NCI-H510A (cell line): ENCODE measurements around the gene ZNF423.
A peak's percentile ranks its signal among the peaks of the same experiment; 100 is the strongest.

Experiments used
- DNase-seq: peaks from one replicate; lab custom pipeline; 2025; lab: John Stamatoyannopoulos, UW

Gene ZNF423

DNA sequence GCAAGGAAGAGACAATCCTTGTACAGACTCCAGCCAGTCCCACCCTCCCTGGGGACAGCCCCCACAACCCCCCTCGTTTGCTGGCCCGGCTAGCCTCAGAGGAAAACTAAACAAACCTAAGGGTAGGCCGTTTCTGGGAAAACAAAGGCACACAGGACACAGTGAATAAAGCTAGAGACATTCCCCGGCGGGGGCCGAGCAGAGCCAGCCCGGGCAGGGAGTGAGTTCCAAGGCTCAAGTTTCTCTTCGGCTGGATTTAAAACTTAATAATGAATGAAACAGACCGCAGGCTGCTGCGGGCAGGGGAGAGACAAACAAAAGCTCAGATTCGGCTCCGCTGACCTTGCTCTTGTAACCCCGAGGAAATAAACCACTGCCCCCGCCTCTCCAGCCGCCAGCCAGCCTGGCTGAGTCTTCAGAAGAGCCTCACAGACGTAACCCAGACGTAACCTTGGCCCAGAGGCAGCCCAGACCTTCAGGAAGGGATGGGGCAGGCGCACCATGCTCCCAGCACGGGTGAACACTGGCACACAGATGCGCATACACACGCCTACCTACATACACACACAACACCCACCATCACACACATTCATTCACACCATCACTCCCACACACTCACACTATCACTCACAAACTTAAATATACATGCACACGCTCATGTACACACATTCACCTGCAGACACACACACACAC is 216.0 kb downstream of the ZNF423 start:
- no peak for DNase-seq

DNA sequence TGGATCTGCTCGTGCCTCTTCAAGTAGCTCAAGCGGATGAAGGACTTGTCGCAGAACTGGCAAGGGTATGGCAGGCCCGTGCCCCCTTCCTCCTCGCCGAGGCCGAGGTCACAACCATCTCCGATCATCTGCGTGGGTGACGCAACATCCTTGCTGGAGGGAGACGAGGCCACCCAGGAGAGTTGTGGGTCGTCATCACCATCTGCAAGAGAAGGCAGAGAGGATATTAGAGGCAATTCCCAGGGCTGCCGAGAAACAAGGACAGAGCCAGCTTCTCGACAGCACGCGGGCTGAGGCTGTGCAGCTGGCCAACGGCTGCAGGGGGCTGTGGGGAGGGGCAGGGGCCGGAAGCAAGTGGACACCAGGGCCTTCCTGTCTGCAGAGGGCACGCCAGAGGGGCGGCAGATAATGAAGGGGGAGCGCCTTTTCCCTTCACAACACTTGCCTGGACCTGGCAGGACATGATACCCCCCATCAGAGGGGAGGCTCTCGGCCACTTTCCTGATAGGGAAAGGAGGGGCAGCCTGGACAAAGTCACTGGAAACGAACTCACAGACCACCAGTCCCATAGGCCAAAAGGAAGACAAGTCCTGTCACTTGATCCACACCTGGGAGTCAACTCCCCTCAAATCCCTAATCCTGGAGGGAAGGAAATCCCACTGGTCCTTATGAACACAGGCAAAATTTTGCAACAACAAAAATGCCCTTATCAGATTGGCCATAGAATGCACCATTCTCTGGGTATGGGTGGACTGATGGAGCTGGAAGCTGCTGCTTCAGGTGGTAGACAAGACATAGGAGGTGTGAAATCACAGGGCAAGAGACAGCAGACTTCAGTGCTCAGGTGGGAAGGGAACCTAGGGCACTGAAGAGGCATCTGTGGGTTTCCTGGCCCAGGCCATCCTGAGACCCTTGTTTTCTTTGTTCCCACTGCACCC is 217.0 kb downstream of the ZNF423 start:
- DNase-seq = no peak

DNA sequence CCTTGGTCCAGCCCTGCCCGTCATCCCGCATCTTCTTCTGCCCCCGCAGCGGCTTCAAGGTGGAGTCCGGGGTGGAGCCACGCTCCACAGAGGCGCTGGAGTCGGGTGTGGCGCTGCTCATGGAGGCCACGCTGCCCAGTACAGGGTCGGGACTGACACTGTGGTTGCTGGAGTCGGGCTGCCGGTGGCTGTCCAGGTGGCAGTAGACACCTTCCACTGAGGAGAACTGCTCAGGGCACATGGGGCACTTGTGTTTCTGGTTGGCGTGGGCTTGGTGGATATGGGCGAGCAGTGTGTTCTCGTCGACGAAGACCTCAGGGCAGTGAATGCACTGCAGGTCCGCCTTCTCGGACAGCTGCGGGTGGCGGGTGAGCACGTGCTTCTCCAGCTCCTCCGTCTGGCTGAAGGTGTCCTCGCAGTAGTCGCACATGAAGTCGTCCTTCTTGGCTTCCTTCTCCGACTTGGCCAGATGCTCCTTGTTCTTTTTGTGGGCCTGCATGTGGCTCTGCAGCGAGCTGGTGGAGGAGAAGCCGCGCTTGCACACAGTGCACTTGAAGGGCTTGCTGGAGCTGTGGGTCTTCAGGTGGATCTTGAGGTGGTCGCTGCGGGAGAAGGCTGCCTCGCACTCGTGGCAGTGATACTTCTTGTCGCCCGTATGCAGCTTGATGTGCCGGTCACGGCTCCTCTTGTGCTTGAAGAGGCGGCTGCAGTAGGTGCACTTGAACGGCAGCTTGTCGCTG is 217.8 kb downstream of the ZNF423 start:
- peak; percentile 18 for DNase-seq

DNA sequence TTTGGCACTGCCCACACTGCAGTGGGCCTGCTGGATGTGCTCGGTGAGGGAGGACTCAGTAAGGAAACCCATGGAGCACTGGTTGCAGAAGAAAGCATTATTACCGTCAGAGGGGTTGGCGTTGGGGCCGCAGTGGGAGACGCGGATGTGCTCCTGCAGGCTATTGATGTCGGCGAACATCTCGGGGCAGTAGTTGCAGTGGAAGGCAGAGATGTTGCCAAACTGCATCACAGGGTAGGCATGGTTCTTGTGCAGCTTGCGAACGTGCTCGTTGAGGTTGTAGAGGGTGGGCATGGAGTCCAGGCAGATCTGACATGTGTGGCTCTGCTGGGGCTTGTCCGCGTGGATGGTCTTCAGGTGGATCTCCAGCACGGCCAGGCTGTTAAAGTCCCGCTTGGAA is 218.4 kb downstream of the ZNF423 start:
- DNase-seq = no peak

DNA sequence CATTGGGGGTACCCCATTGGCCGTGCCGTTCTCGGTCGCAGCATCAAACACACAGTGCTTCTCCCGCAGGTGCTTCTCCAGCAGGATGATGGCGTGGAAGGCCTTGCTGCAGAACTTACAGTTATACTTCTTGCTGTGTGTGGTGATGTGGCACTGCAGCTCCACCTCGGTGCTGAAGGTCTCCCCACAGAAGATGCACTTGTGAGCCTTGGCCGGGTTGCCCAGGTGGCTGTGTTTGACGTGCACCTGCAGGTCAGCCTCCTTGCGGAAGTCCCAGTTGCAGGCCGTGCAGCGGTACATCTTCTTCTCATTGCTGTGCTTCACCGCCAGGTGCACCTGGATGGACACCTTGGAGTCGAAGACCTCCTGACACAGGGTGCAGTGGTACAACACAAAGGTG is 219.3 kb downstream of the ZNF423 start:
- DNase-seq = no peak

DNA sequence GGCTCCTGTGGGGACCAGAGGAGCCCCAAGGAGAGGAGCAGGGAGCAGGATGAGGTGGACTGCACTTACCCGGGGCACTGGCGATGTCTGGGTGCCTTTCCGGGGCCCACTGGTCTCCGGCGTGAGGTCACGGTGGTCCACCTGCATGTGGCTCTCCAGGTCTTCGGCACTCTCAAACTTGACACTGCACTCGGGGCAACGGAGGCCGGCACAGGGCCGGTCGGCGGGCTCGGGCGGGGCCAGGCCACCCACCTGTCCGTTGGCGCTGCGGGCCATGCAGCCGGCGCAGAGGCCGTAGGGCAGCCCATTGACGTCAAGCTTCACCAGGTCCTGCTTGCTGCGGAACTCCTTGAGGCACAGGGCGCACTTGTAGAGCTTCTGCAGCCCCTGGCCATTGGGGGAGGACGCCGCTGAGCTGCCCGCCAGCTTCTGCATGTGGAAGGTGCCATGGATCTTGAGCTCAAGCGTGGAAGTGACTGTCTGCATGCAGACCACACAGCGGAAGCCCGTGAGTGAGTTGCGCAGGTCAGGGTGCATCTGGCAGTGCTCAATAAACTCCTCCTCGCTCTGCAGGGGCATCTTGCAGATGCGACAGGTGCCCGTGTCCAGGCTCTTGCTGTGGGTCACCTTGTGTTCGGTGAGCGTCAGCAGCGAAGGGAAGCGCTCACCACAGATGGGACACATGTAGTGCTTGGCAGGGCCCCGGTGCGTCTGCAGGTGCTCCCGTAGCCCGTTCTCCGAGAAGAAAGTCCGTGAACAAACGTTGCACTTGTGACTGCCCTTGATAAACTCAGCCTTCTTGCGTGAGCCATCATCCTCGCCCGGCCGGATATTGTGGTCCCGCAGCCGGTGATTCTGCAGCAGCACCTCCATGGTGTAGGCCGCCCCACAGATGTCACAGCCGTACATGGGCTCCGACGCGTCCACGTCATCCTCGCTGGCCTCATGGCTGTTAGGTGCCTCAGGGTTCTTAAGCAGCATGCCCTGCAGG is 220.0 kb downstream of the ZNF423 start:
- DNase-seq = no peak

DNA sequence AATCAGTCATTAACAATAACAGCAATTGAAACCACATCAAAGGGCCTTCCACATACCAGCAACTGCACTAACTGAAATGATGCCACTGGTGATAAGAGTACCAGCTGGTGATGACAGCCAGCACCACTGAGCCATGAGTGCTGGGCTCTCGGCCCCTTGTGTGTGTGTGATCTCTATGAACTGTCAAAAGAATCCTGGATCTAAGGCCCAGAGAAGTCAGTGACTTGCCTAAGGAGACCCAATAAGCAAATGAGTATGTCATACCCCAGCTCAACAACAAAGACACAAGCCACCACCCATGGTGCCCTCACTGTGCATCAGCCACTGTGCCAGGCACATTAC is 220.9 kb downstream of the ZNF423 start:
- no peak for DNase-seq

DNA sequence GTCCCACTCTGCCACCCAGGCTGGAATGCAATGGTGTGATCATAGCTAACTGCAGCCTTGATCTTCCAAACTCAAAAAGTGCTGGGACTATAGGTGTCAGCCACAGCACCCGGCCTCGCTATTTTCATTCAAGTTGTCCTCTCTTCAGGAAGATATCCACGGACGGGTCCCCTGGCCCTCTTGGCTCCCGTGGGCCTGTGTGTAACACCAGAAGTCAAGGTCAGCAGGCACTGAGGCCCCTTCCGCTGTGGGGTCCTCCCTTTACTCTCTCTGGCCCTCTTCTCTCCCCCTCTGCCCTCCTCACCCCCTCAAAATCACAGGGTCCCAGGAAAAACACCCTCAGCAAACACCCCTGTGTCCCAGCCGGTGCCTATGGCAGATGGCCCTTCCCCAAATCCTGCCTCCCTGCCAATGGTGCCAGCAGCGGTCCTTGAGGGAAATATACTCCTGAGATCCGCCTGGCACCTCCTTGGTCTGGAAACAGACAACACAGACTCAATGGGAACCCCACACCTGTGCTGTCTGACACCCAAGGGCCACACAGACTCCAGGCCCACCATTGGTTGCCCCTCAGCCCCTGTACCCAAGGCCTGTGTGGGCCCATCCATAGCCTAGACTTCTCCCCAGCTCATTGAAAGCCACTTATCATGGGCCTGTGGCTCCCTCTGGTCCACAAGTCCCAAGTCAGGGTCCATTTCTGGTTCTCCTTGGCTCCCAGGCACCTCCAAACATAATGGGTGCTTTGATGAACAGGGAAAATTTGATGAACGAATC is 221.5 kb downstream of the ZNF423 start:
- no peak for DNase-seq

DNA sequence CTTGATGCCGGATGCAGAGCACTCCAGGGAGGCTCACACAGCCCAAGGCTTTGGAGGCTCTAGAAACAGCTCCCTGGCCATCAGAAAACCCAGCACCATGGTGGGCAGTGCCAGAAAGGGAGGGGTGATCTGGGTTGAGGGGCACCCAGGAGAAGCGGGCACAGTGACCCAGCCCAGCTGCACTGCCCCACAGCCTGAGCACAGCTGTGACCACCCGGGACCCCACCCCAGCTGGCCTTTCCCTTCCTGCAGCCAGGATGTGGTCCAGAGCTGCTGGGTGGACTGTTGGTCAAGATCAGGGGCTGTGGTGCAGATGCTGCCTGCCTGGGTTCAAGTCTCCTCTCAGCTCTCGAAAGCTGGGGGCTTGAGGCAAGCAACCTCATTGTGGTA is 223.1 kb downstream of the ZNF423 start:
- no peak for DNase-seq

DNA sequence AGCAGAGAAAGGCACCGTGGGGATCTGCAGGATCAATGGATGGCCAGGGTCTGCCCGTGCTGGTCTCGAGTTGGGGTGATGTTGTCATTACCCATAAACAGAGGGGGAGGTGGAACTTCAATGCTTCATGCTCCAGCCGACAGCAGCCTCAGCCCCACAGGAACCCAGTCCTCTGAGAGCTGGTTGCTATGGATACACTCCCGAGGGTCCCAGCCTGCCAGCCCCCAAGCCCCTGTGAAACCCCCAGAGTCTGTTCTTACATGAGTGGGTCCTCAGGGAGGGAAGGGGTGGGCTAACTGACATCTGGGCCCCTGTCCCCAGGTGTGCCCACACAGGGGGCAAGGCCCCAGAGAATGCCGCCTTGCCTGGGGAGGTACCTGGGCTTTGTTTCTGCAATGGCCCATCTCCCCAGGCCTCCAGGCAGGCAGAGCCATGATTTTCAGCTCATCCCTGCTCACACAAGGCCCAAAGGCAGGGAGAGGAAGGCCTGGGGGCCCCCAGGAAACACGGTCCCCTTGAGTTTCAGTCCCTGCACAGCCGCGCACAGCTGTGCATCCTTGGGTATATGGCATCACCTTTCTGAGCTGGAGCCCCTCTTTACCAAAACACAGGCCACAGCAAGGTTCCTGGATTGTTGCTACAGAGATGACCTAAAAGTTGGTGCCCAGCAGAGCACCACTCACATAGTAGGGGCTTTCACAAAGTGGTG is 223.7 kb downstream of the ZNF423 start:
- DNase-seq = no peak

DNA sequence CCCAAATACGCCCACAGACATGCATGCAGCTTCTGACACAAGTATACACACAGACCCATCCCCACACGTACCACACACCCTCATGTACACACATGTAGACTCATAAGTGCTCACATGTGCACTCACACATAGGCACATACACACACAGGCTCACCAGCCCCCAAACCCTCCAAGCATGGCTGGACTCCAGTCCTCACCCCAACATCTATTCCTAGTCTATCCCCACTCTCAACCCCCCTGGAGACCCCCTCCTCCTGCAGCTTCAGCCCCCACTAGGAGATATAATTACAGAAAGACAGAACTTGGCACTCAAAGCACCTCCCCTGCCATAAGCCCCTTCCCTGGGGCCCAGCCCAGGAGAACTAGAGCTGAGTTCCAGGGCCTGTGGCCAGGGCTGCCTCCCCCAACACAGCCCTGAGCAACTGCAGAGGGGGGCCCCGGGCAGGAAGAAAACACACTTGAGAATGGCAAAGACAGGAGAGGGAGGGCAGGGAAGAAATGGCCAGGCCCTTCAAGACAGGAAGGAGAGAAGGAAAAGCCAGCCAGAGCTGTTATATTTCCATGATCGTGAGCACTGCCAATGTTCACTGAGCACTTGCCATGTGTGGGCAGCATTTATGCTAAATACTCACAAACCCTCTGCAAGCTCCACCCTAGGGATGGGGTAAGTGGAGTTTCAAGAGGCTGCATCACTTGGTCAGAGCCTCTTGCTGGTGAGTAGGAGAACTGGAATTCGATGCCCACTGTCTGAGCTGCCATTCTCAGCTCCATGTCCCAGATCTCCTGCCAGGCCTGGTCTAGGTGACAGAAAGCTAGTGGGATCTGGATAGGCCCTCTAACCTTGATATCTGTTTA is 224.5 kb downstream of the ZNF423 start:
- DNase-seq = no peak

DNA sequence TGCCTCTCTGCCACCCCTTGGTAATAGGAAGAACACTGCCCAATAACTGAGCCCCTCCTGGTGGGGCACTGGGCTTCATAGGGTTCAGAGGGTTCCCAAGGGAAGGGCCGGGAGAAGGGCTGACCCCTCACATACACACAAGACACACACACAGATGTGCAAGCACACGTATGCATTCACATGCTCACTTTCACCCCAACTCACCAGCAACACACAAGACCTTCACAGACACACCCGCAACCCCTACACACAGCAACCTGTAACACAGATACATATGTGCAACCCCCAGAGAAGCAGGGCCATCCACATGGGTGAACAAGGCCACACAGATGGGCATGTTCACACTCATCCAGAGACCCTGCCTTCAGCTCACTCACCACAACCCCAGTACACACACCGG is 225.1 kb downstream of the ZNF423 start:
- DNase-seq = no peak

DNA sequence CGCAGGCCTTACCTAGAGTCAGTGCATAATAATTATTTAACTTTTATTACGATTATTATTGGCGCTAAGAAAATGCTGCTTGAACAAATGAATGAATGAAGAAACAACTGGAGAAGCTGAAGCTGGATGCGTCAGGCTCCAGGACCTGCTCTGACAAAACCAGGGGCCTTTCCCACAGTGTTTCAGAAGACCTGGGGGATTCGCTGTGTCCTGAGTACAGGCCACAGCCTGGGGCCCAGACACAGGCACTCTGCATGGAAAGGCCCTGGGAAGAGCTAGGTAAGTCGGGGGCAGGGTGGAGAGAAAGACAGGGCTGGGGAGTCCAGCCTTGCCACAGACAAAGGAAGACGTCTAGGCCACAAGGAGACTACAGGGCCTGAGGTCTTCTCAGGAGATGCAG is 226.1 kb downstream of the ZNF423 start:
- no peak for DNase-seq

DNA sequence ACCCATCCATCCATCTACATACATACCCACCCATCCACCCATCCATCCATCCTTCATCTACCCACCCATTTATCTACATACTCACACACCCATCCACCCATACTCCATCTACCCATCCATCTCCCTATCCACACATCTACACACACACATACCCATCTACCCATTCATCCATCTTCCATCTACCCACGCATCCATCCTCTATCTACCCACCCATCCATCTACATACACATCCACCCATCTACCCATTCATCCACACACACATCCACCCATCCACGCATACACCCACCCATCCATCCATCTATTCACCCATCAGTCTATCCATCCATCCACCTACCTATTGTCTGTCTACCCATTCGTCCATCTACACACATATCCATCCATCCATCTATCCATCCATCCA is 227.8 kb downstream of the ZNF423 start:
- DNase-seq = no peak

DNA sequence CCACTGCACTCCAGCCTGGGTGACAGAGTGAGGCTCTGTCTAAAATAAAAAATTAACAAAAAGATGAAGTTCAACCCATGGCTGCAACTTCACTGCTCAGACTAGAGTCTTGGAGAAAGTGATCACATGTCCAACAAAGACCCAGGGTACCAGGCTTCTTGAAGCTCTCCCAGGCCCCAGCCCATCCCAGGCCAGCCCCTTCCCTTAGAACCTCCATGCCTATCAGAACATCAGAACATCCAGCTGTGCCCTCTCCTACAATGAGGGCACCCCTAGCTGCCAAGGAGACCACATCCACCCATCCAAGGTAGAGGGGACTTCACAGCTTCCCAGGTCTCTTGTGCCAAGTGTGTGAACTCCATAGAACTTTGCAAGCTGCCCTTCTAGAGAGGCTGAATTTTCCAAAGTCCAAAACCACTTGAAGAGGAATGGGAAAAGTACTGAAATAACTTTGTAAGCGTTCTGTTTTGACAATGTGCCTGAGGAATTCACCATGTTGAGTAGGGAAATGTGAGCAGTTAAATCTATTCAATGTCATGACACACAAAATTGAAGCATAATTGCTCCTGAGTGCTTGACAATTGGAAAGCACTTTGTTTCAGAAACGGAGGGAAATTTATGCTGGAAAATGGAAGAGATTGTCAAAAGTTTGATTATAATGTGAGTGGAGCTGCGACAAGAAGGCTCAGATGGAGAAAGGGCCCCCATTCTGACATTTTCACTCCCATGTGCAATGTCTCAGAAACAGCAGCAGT is 230.4 kb downstream of the ZNF423 start:
- no peak for DNase-seq

DNA sequence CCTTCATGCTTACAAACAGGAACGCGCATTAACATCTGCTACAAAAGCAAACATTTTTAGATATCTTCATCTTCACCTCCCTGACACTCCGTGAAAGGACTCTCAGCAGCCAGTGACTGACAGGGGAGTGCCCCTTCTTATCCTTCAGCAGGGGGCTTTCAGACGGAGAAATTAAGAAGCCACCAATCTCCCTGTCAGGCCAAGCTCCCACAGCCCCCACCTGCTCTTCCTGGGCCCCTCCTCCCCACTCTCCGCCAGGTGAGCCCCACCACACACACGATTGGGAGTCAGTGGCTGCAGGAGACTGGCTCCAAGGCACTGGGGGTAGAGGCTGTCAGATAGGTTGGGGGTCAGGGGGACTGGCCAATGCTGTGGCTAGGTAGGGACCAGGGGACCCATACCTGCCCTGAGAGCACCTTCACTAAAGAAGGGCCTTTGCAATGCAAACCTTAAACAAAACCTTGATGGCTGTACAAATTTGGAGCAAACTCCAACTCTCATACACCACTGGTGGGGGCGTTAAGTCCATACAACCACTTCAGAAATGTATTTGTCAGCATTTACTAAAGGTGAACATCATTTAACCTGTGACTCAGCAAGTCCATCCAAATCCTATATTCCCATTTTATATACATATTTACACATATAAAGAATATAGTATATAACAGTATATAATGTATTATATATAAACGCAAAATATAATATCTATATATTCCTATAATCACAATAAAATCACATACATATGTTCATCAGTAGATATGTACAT is 232.2 kb downstream of the ZNF423 start:
- DNase-seq = no peak
